Endodermal cell (in vitro differentiated cells): ENCODE measurements around the gene TRIM50. TPM values are rescaled to one million over a fixed set of nuclear protein-coding genes. Genes with fewer than 3 reads are reported as not detected.
"Not testable (repeated sequence)": the region's sequence is repeated elsewhere in the genome, so short reads cannot be mapped to it uniquely, and the experiment has no call there.

Experiments
- DNase-seq: peaks from one replicate; pipeline ENCODE4 v3.0.0-alpha.2; 2017
- H3K27ac ChIP-seq: 2 replicates; pipeline ENCODE4 v1.5.1; 2013; ENCODE audit warnings: mild to moderate bottlenecking, low read depth, low read length, moderate library complexity
- H3K27me3 ChIP-seq: 2 replicates; pipeline ENCODE4 v1.6.1; 2013; ENCODE audit warnings: mild to moderate bottlenecking, low read length, moderate library complexity; ENCODE audit not compliant: insufficient read depth, control insufficient read depth, poor library complexity, severe bottlenecking
- H3K36me3 ChIP-seq: 2 replicates; pipeline ENCODE4 v1.7.0; 2013; ENCODE audit warnings: mild to moderate bottlenecking, low read length, moderate library complexity; ENCODE audit not compliant: control insufficient read depth, insufficient read depth
- H3K4me1 ChIP-seq: one replicate; pipeline ENCODE4 v1.7.0; 2013; ENCODE audit warnings: low read length; ENCODE audit not compliant: control insufficient read depth, insufficient read depth
- H3K4me3 ChIP-seq: 2 replicates; pipeline ENCODE4 v1.5.1; 2013; ENCODE audit warnings: mild to moderate bottlenecking, low read length, moderate library complexity
- H3K9ac ChIP-seq: 2 replicates; pipeline ENCODE4 v1.6.1; 2013; ENCODE audit warnings: mild to moderate bottlenecking, low read length, moderate library complexity; ENCODE audit not compliant: poor library complexity, severe bottlenecking; ENCODE audit errors: extremely low read depth
- H3K9me3 ChIP-seq: 2 replicates; pipeline ENCODE4 v1.6.1; 2013; ENCODE audit warnings: mild to moderate bottlenecking, low read length, moderate library complexity; ENCODE audit not compliant: control insufficient read depth
- H3K27ac Mint-ChIP-seq: 2 replicates; pipeline ENCODE4 v1.8.0; 2020; ENCODE audit warnings: mixed read lengths
- H3K27me3 Mint-ChIP-seq: 2 replicates; pipeline ENCODE4 v1.8.0; 2021; ENCODE audit warnings: mild to moderate bottlenecking, mixed read lengths; ENCODE audit not compliant: insufficient read depth
- H3K36me3 Mint-ChIP-seq: 2 replicates; pipeline ENCODE4 v1.8.0; 2020; ENCODE audit warnings: low read depth, mixed read lengths
- H3K4me1 Mint-ChIP-seq: 2 replicates; pipeline ENCODE4 v1.8.0; 2020; ENCODE audit warnings: mixed read lengths
- H3K4me3 Mint-ChIP-seq: 2 replicates; pipeline ENCODE4 v1.8.0; 2020; ENCODE audit warnings: mild to moderate bottlenecking, moderate library complexity, mixed read lengths
- H3K9me3 Mint-ChIP-seq: 2 replicates; pipeline ENCODE4 v1.8.0; 2020; ENCODE audit warnings: mild to moderate bottlenecking, mixed read lengths
- WGBS, 2 experiments: methylation state at CpG; one replicate each; pipeline versions ENCODE4 v1.1.5 to v1.1.7; 2013; ENCODE audit warnings: missing lambda C conversion rate in 2 of 2, mixed read lengths in 1 of 2; ENCODE audit not compliant: insufficient coverage in 1 of 2, insufficient read length in 1 of 2; 5-methylcytosine and 5-hydroxymethylcytosine counted together
- total RNA-seq, 2 donors: library from RNA; stranded (reverse); fragmentation: NEBNext Ultra II Directional in 1 of 2; extraction: Animal tissue kit (Norgen Biotek cat#: 25700) in 1 of 2; gene quantifications; 2 replicates in 1 of 2; 3 replicates in 1 of 2; pipeline ENCODE4 v1.2.1, GENCODE V29; 2021

Gene TRIM50
- total RNA-seq, 2 donors from 2014 or later = 0.24 to 0.33 TPM

GRCh38 chr7:73266719-73267368 lies 61.0 kb downstream of the TRIM50 start:
- H3K9me3 ChIP-seq, H3K9ac ChIP-seq, H3K36me3 Mint-ChIP-seq, H3K4me3 ChIP-seq, H3K4me3 Mint-ChIP-seq, H3K36me3 ChIP-seq, H3K27me3 ChIP-seq, H3K4me1 Mint-ChIP-seq, H3K9me3 Mint-ChIP-seq, H3K4me1 ChIP-seq, H3K27ac Mint-ChIP-seq, H3K27me3 Mint-ChIP-seq, DNase-seq, H3K27ac ChIP-seq: not testable (repeated sequence)
- no CpG with 5 or more reads among the region's 22 CpGs for WGBS, 2 experiments

Other genes with a start within 250 kb of the TRIM50 start
- gene SPDYE9, start 242.0 kb downstream of the TRIM50 start, total RNA-seq = not detected
- 10 to 100 TPM; 40.3 to 42.1 TPM for gene NSUN5, start 19.3 kb downstream of the TRIM50 start, total RNA-seq
- gene FKBP6, start 79 bp upstream of the TRIM50 start, total RNA-seq = not detected
- 1 to 10 TPM; 1.1 to 1.8 TPM for gene FZD9, start 105.7 kb upstream of the TRIM50 start, total RNA-seq
- 10 to 100 TPM; 66.4 to 72.1 TPM for gene BAZ1B, start 194.2 kb upstream of the TRIM50 start, total RNA-seq
- gene BCL7B, start 229.6 kb upstream of the TRIM50 start, total RNA-seq = 10 to 100 TPM; 31.0 to 37.7 TPM